Stimulated activated CD4-positive, alpha-beta T cell treated with anti-CD3 and anti-CD28 coated beads, Interleukin-12 subunit alpha, Interleukin-12 subunit beta, amount 100 ng/mL, for 24 hours (primary cell): ENCODE measurements around the gene KCNK6.

Source experiments
- DNase-seq, 2 experiments: peaks; one replicate each; pipeline ENCODE4 v3.0.0-alpha.2; 2020; ENCODE audit warnings: low read depth in 2 of 2

KCNK6 gene

GRCh38 chr19:38298821-38299680 is 20.6 kb upstream of the KCNK6 start:
- no peak for DNase-seq

GRCh38 chr19:38303517-38304351 is 15.9 kb upstream of the KCNK6 start, which contains the start of gene C19orf33:
Gene C19orf33 (plus strand): TSS chr19:38304251. CDS start chr19:38304262, 11 bp downstream.
- DNase-seq: no peak

GRCh38 chr19:38304352-38304865 is 15.2 kb upstream of the KCNK6 start:
- DNase-seq: no peak

- no peak for DNase-seq
Measured at GRCh38 chr19:38304866-38305429, 14.7 kb upstream of the KCNK6 start.

- DNase-seq: no peak
Measured at GRCh38 chr19:38306236-38306635, 13.4 kb upstream of the KCNK6 start.

GRCh38 chr19:38307076-38307475 is 12.6 kb upstream of the KCNK6 start:
- DNase-seq: no peak

GRCh38 chr19:38307597-38307996 is 12.0 kb upstream of the KCNK6 start:
- no peak for DNase-seq

GRCh38 chr19:38308006-38308766 is 11.5 kb upstream of the KCNK6 start:
- DNase-seq: no peak

- no peak for DNase-seq
Measured at GRCh38 chr19:38308926-38309614, 10.6 kb upstream of the KCNK6 start.

- no peak for DNase-seq
Measured at GRCh38 chr19:38309615-38310278, 9.9 kb upstream of the KCNK6 start.

GRCh38 chr19:38310279-38310670 is 9.4 kb upstream of the KCNK6 start:
- no peak for DNase-seq

- DNase-seq: no peak
Measured at GRCh38 chr19:38310986-38311385, 8.7 kb upstream of the KCNK6 start.

GRCh38 chr19:38315657-38316476 is 3.8 kb upstream of the KCNK6 start, which contains the start of gene YIF1B:
Gene YIF1B (minus strand): TSS chr19:38315947. CDS start chr19:38315917, 30 bp downstream.
- DNase-seq: peak; percentile 91 to 95

- DNase-seq: no peak
Measured at GRCh38 chr19:38316477-38317067, 3.1 kb upstream of the KCNK6 start.

- no peak for DNase-seq
Measured at GRCh38 chr19:38317104-38317612, 2.5 kb upstream of the KCNK6 start.

GRCh38 chr19:38318660-38319059 is 985 bp upstream of the KCNK6 start:
- no peak for DNase-seq

- DNase-seq: no peak
Measured at GRCh38 chr19:38320969-38321339, 1.3 kb downstream of the KCNK6 start.

- DNase-seq: no peak
Measured at GRCh38 chr19:38321646-38322196, 2.1 kb downstream of the KCNK6 start.
